ENCODE data around the gene SEC31B.

Gene SEC31B

GRCh38 chr10:100469756-100470155, 49.9 kb downstream of the SEC31B start:
- no peak overlapping the region for H3K4me3 Mint-ChIP-seq
- ATAC-seq (ENCODE audit: low read depth), result no peak
- H3K9me3 Mint-ChIP-seq, result no peaks in the 10 kb centered on the region
- H3K36me3 Mint-ChIP-seq, result no peaks in the 10 kb centered on the region
- no peaks in the 10 kb centered on the region for H3K4me1 Mint-ChIP-seq
- DNase-seq (ENCODE audit: low spot score in 2 of 2), result no peak
- peaks cover 12% of the 10 kb centered on the region for H3K27me3 Mint-ChIP-seq
- no peak overlapping the region for H3K27ac Mint-ChIP-seq

- H3K4me1 Mint-ChIP-seq, result no peaks in the 10 kb centered on the region
- no peak overlapping the region for H3K4me3 Mint-ChIP-seq
- no peak for DNase-seq (ENCODE audit: low spot score in 2 of 2)
- peaks cover 10% of the 10 kb centered on the region for H3K27me3 Mint-ChIP-seq
- no peaks in the 10 kb centered on the region for H3K9me3 Mint-ChIP-seq
- no peaks in the 10 kb centered on the region for H3K36me3 Mint-ChIP-seq
- H3K27ac Mint-ChIP-seq, result no peak overlapping the region
- ATAC-seq (ENCODE audit: low read depth), result no peak
These were observed 50.7 kb downstream of the SEC31B start for GRCh38 chr10:100468978-100469377.

GRCh38 chr10:100468322-100468721, 51.3 kb downstream of the SEC31B start:
- DNase-seq (ENCODE audit: low spot score in 2 of 2), result no peak
- H3K27ac Mint-ChIP-seq, result no peak overlapping the region
- H3K27me3 Mint-ChIP-seq, result peaks cover 9% of the 10 kb centered on the region
- no peaks in the 10 kb centered on the region for H3K36me3 Mint-ChIP-seq
- no peak overlapping the region for H3K4me3 Mint-ChIP-seq
- no peaks in the 10 kb centered on the region for H3K4me1 Mint-ChIP-seq
- no peak for ATAC-seq (ENCODE audit: low read depth)
- no peaks in the 10 kb centered on the region for H3K9me3 Mint-ChIP-seq

GRCh38 chr10:100462709-100463108, 57.0 kb downstream of the SEC31B start, which contains the start of gene WNT8B:
Gene WNT8B, plus strand, starts transcription at chr10:100463009. Its CDS starts 160 bp downstream, at chr10:100463169.
- DNase-seq (ENCODE audit: low spot score in 2 of 2), result no peak
- Mint-ChIP-seq H3K36me3 (no peaks in the 10 kb centered on the region), H3K27ac (no peak within 1 kb of the TSS), H3K27me3 (peaks cover 3% of the 10 kb centered on the region), H3K4me1 (no peaks in the 10 kb centered on the region), H3K4me3 (no peak within 1 kb of the TSS), H3K9me3 (no peaks in the 10 kb centered on the region)
- no peak for ATAC-seq (ENCODE audit: low read depth)

GRCh38 chr10:100448951-100449350, 70.7 kb downstream of the SEC31B start:
- no peak for ATAC-seq (ENCODE audit: low read depth)
- no peak overlapping the region for H3K4me3 Mint-ChIP-seq
- H3K4me1 Mint-ChIP-seq, result no peaks in the 10 kb centered on the region
- peaks cover 6% of the 10 kb centered on the region for H3K9me3 Mint-ChIP-seq
- no peak overlapping the region for H3K27ac Mint-ChIP-seq
- H3K27me3 Mint-ChIP-seq, result peaks cover 9% of the 10 kb centered on the region
- H3K36me3 Mint-ChIP-seq, result peaks cover 2% of the 10 kb centered on the region
- DNase-seq (ENCODE audit: low spot score in 2 of 2), result no peak

GRCh38 chr10:100447663-100448062, 72.0 kb downstream of the SEC31B start:
- H3K27ac Mint-ChIP-seq, result no peak overlapping the region
- peaks cover 9% of the 10 kb centered on the region for H3K27me3 Mint-ChIP-seq
- no peak for DNase-seq (ENCODE audit: low spot score in 2 of 2)
- H3K36me3 Mint-ChIP-seq, result peaks cover 2% of the 10 kb centered on the region
- peaks cover 6% of the 10 kb centered on the region for H3K9me3 Mint-ChIP-seq
- ATAC-seq (ENCODE audit: low read depth), result no peak
- no peak overlapping the region for H3K4me3 Mint-ChIP-seq
- no peaks in the 10 kb centered on the region for H3K4me1 Mint-ChIP-seq

- peaks cover 2% of the 10 kb centered on the region for H3K36me3 Mint-ChIP-seq
- no peak overlapping the region for H3K4me3 Mint-ChIP-seq
- no peaks in the 10 kb centered on the region for H3K4me1 Mint-ChIP-seq
- DNase-seq (ENCODE audit: low spot score in 2 of 2) (no peak), ATAC-seq (ENCODE audit: low read depth) (peak; percentile 59)
- peaks cover 5% of the 10 kb centered on the region for H3K27me3 Mint-ChIP-seq
- no peak overlapping the region for H3K27ac Mint-ChIP-seq
- H3K9me3 Mint-ChIP-seq, result peaks cover 6% of the 10 kb centered on the region
These were observed 73.4 kb downstream of the SEC31B start for GRCh38 chr10:100446130-100446761.

GRCh38 chr10:100442548-100442947, 77.1 kb downstream of the SEC31B start:
- Mint-ChIP-seq H3K4me1 (no peaks in the 10 kb centered on the region), H3K27me3 (peaks cover 5% of the 10 kb centered on the region), H3K4me3 (no peak overlapping the region), H3K9me3 (peaks cover 6% of the 10 kb centered on the region), H3K36me3 (peaks cover 2% of the 10 kb centered on the region), H3K27ac (no peak overlapping the region)
- DNase-seq (ENCODE audit: low spot score in 2 of 2) (no peak), ATAC-seq (ENCODE audit: low read depth) (no peak)

- Mint-ChIP-seq H3K27me3 (peaks cover 5% of the 10 kb centered on the region), H3K36me3 (no peaks in the 10 kb centered on the region), H3K4me1 (no peaks in the 10 kb centered on the region), H3K4me3 (no peak overlapping the region), H3K27ac (no peak overlapping the region), H3K9me3 (no peaks in the 10 kb centered on the region)
- no peak for DNase-seq (ENCODE audit: low spot score in 2 of 2)
- no peak for ATAC-seq (ENCODE audit: low read depth)
These were observed 80.9 kb downstream of the SEC31B start for GRCh38 chr10:100438674-100439315.

Measured in memory B cell (primary cell).